Activated T-cell treated with anti-CD3 and anti-CD28 coated beads, Interleukin-2, amount 50 U/mL, for 24 hours (primary cell): ENCODE measurements around the gene TSPAN7.
A peak's percentile ranks its signal among the peaks of the same experiment; 100 is the strongest.

Experiments
- DNase-seq: peaks from one replicate; pipeline ENCODE4 v3.0.0-alpha.2; 2020
- H3K27ac Mint-ChIP-seq: 2 replicates; pipeline ENCODE4 v1.8.0; 2020; ENCODE audit warnings: mild to moderate bottlenecking, mixed read lengths
- H3K27me3 Mint-ChIP-seq: 2 replicates; pipeline ENCODE4 v1.8.0; 2020; ENCODE audit warnings: mixed read lengths
- H3K36me3 Mint-ChIP-seq: 2 replicates; pipeline ENCODE4 v1.8.0; 2020; ENCODE audit warnings: low read depth, mixed read lengths
- H3K4me1 Mint-ChIP-seq: 2 replicates; pipeline ENCODE4 v1.8.0; 2020; ENCODE audit warnings: low read depth, mixed read lengths
- H3K4me3 Mint-ChIP-seq: 2 replicates; pipeline ENCODE4 v1.8.0; 2020; ENCODE audit warnings: mild to moderate bottlenecking, moderate library complexity, mixed read lengths
- H3K9me3 Mint-ChIP-seq: 2 replicates; pipeline ENCODE4 v1.8.0; 2020; ENCODE audit warnings: mixed read lengths

Gene TSPAN7

DNA sequence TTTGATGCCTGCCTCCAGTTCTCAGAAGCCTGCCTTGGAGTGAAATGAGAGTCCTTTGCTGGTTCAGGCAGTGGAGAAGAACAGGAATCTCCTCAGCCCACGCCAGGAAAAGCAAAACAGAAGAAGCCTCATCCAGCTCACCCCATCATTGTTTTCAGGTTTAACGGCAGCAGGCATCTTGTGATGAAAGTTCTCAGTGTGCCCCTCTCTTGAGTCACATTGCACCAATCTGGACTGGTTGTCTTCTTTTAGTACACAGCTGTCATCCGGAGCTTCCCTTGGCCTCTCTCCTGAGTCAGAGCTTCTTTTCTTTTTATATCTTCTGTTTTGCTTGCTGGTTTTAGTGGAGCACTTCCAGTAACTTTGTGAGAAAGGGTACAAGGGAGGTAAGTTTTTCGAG lies 50.9 kb downstream of the TSPAN7 start:
- H3K36me3 Mint-ChIP-seq, result no peaks in the 10 kb centered on the region
- peaks cover 55% of the 10 kb centered on the region for H3K27me3 Mint-ChIP-seq
- no peak for DNase-seq
- H3K4me1 Mint-ChIP-seq, result no peaks in the 10 kb centered on the region
- no peak overlapping the region for H3K4me3 Mint-ChIP-seq
- H3K9me3 Mint-ChIP-seq, result no peaks in the 10 kb centered on the region
- H3K27ac Mint-ChIP-seq, result no peak overlapping the region

- Mint-ChIP-seq H3K27ac (no peak overlapping the region), H3K27me3 (peaks cover 57% of the 10 kb centered on the region), H3K4me1 (no peaks in the 10 kb centered on the region), H3K36me3 (no peaks in the 10 kb centered on the region), H3K9me3 (no peaks in the 10 kb centered on the region), H3K4me3 (no peak overlapping the region)
- DNase-seq, result no peak
Observed at GRCh38 chrX:38614485-38614884, 53.1 kb downstream of the TSPAN7 start.

GRCh38 chrX:38616904-38617303 lies 55.6 kb downstream of the TSPAN7 start:
- Mint-ChIP-seq H3K27ac (no peak overlapping the region), H3K27me3 (peaks cover 57% of the 10 kb centered on the region), H3K9me3 (no peaks in the 10 kb centered on the region), H3K4me1 (no peaks in the 10 kb centered on the region), H3K4me3 (no peak overlapping the region), H3K36me3 (no peaks in the 10 kb centered on the region)
- DNase-seq, result no peak

- peaks cover 63% of the 10 kb centered on the region for H3K27me3 Mint-ChIP-seq
- H3K9me3 Mint-ChIP-seq, result no peaks in the 10 kb centered on the region
- no peak overlapping the region for H3K4me3 Mint-ChIP-seq
- no peaks in the 10 kb centered on the region for H3K36me3 Mint-ChIP-seq
- no peak overlapping the region for H3K27ac Mint-ChIP-seq
- H3K4me1 Mint-ChIP-seq, result no peaks in the 10 kb centered on the region
- no peak for DNase-seq
Observed at GRCh38 chrX:38618180-38618579, 56.8 kb downstream of the TSPAN7 start.

- Mint-ChIP-seq H3K27ac (no peak overlapping the region), H3K4me1 (no peaks in the 10 kb centered on the region), H3K9me3 (no peaks in the 10 kb centered on the region), H3K27me3 (peaks cover 68% of the 10 kb centered on the region), H3K36me3 (no peaks in the 10 kb centered on the region), H3K4me3 (no peak overlapping the region)
- no peak for DNase-seq
Observed at GRCh38 chrX:38620623-38621022, 59.3 kb downstream of the TSPAN7 start.

DNA sequence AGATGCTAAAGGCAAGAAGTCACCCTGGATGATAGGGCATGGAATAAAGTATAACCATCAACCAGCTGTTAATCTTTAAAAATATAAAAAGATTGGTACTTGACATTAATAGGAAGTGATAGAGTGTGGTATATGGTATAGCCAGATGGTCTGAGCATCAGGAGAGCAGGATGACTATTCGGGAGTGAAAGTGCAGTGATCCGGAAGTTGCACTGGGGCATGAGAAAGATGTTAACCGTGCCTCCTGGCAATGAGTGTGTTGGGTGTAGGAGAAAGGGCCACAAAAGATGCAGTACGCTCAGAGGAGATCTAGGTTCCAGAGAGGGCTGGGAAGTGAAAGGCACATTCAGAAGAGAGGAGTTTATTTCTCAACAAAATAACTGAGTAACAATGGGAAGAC lies 65.0 kb downstream of the TSPAN7 start:
- Mint-ChIP-seq H3K4me3 (no peak overlapping the region), H3K27me3 (peaks cover 48% of the 10 kb centered on the region), H3K9me3 (no peaks in the 10 kb centered on the region), H3K36me3 (no peaks in the 10 kb centered on the region), H3K4me1 (no peaks in the 10 kb centered on the region), H3K27ac (no peak overlapping the region)
- DNase-seq, result no peak

DNA sequence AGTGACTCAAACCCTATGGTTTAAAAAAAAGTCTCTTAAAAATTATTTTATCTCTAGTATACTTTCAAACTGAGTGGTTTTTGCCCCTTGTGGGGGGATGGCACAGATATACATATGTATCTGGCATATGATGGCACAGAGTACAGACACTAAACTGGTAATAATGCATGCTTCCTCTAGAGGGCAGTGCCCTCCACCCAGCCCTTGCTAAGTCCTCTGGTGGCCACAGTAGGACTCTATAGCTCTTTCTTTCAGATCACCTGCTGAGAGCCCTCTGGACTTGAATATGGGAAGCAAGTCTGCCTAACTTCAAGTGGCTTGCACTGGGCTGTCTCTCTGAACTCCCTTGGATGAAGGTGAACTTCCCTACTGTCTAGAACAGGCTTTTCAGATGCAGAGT lies 66.3 kb downstream of the TSPAN7 start:
- Mint-ChIP-seq H3K27ac (no peak overlapping the region), H3K36me3 (no peaks in the 10 kb centered on the region), H3K27me3 (peaks cover 46% of the 10 kb centered on the region), H3K4me3 (no peak overlapping the region), H3K9me3 (no peaks in the 10 kb centered on the region), H3K4me1 (peaks cover 3% of the 10 kb centered on the region)
- peak; percentile 39 for DNase-seq

- H3K27me3 Mint-ChIP-seq, result peaks cover 38% of the 10 kb centered on the region
- no peak for DNase-seq
- no peak overlapping the region for H3K27ac Mint-ChIP-seq
- H3K4me3 Mint-ChIP-seq, result no peak overlapping the region
- H3K36me3 Mint-ChIP-seq, result no peaks in the 10 kb centered on the region
- peaks cover 3% of the 10 kb centered on the region for H3K4me1 Mint-ChIP-seq
- H3K9me3 Mint-ChIP-seq, result no peaks in the 10 kb centered on the region
Observed at GRCh38 chrX:38628587-38628986, 67.2 kb downstream of the TSPAN7 start.

DNA sequence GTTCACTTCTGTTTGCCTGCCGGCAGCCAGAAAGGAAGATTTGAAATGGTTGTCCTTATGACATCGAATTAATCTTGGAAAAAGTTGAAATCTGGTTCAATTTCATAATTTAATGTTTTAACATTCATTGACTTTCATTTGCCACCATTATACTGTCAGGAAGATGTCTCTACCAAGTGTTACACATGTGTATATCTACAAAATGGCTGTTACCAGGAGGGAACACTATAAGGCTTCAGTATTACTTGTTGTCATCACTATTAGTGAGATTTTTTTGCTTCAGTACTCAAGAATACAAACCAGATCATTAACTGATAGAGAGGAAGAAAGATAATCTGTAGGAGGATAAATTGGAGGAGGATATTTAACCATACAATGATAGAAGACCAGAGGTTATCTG lies 71.2 kb downstream of the TSPAN7 start:
- DNase-seq, result no peak
- Mint-ChIP-seq H3K4me3 (no peak overlapping the region), H3K27me3 (peaks cover 9% of the 10 kb centered on the region), H3K4me1 (peaks cover 3% of the 10 kb centered on the region), H3K36me3 (no peaks in the 10 kb centered on the region), H3K27ac (no peak overlapping the region), H3K9me3 (no peaks in the 10 kb centered on the region)

- DNase-seq, result no peak
- peaks cover 3% of the 10 kb centered on the region for H3K4me1 Mint-ChIP-seq
- H3K27ac Mint-ChIP-seq, result no peak overlapping the region
Observed at GRCh38 chrX:38634665-38635064, 73.3 kb downstream of the TSPAN7 start.

DNA sequence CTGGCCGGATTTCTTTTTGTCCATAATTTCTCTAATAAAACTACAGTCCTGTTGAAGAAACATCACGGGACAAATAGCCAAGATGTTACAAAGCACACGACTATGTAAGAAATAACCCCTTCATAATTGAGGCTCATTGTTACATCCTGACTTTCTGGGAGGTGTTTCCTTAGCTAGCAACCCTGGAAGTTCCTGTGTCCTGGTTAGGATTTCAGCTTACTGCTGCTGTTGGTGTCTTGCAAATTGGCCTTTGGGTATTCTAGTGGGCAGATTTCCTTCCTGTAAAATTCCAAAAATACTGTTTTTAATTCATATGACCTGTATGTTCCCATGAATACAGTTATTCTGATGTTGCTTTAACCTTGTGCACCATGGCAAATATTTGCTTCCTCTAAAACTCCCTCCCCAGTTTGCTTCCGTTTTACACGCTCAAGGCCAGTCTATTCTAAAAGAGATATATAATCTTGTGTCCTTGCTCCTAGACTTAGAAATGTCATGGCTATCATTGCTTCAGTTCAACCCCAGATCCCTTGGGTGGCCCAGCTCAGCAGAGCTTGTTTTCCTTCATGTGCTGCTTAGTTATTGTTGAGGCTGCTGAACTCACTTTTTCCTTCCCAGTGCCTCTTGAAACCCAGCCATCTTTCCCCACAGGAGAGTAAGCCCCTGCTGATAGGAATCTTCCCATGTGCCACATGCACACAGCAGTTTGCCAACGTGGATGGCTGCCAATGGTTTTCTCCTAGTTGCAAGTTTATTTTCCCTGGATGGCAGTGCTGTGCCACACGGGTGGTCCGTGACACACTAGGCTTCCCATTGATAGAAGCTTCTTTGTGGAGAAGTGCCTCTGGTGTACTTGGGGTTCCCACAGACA lies 75.8 kb downstream of the TSPAN7 start:
- H3K36me3 Mint-ChIP-seq, result no peaks in the 10 kb centered on the region
- no peaks in the 10 kb centered on the region for H3K9me3 Mint-ChIP-seq
- DNase-seq, result no peak
- no peak overlapping the region for H3K4me3 Mint-ChIP-seq
- H3K27me3 Mint-ChIP-seq, result peaks cover 29% of the 10 kb centered on the region
- no peak overlapping the region for H3K27ac Mint-ChIP-seq
- H3K4me1 Mint-ChIP-seq, result peaks cover 3% of the 10 kb centered on the region

More at GRCh38 chrX:38634665-38635064, 73.3 kb downstream of the TSPAN7 start:
- Mint-ChIP-seq H3K9me3 (no peaks in the 10 kb centered on the region), H3K36me3 (no peaks in the 10 kb centered on the region), H3K4me3 (no peak overlapping the region), H3K27me3 (peaks cover 17% of the 10 kb centered on the region)

DNA sequence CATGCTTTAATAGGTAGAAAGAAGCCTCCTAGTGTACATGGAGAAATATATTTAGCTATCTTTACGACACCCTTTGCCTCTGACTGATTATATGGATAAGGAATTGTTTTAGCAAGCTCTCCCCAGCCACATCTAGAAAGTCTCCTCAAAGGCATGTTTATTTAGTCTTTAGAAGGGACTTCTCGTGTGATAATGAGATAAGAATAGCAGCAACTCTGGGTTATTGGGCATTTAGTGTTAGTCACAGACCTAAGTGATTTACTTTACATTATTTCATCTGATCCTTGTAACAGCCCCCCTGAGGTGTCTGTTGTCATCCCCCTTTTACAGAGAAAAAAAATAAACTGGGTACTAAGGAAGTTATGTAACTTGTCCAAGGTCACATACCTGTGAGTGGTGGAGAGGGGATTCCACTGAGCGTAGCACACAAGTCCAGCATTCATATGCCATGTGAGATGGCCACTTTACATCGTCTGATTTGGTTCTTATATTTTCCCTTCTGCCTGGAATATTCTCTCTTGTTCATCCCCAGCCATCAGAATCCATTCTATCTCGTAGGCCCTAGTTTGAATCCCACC lies 77.7 kb downstream of the TSPAN7 start:
- Mint-ChIP-seq H3K36me3 (no peaks in the 10 kb centered on the region), H3K9me3 (no peaks in the 10 kb centered on the region), H3K4me3 (no peak overlapping the region), H3K27me3 (peaks cover 43% of the 10 kb centered on the region), H3K4me1 (no peaks in the 10 kb centered on the region), H3K27ac (no peak overlapping the region)
- no peak for DNase-seq

GRCh38 chrX:38639730-38640129 lies 78.4 kb downstream of the TSPAN7 start:
- DNase-seq, result no peak
- Mint-ChIP-seq H3K36me3 (no peaks in the 10 kb centered on the region), H3K9me3 (no peaks in the 10 kb centered on the region), H3K27ac (no peak overlapping the region), H3K27me3 (peaks cover 49% of the 10 kb centered on the region), H3K4me3 (no peak overlapping the region), H3K4me1 (no peaks in the 10 kb centered on the region)

DNA sequence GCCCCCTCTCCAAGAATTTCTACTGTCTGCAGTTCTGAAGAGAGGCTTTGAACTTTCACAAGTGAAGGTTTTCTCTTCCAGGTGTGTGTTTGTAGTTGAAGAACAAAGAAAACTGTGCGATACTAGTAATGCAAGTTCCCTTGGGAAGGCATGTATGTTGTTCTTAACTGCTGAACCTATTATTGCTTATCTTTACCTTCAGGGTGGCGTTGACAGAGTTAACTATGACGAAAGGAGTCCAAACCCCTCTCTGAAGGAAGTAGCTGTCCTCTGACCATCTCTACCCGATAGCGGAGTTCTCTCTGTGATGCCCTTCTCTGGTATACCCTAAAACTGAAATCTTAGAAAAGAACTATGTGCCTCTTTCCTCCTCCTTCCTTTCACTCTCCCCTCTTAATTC lies 79.9 kb downstream of the TSPAN7 start:
- Mint-ChIP-seq H3K4me1 (no peaks in the 10 kb centered on the region), H3K36me3 (no peaks in the 10 kb centered on the region), H3K9me3 (no peaks in the 10 kb centered on the region), H3K27ac (no peak overlapping the region), H3K27me3 (peaks cover 56% of the 10 kb centered on the region), H3K4me3 (no peak overlapping the region)
- no peak for DNase-seq

GRCh38 chrX:38643903-38644302 lies 82.6 kb downstream of the TSPAN7 start:
- H3K4me3 Mint-ChIP-seq, result no peak overlapping the region
- H3K4me1 Mint-ChIP-seq, result no peaks in the 10 kb centered on the region
- peaks cover 58% of the 10 kb centered on the region for H3K27me3 Mint-ChIP-seq
- no peaks in the 10 kb centered on the region for H3K9me3 Mint-ChIP-seq
- no peaks in the 10 kb centered on the region for H3K36me3 Mint-ChIP-seq
- H3K27ac Mint-ChIP-seq, result no peak overlapping the region
- no peak for DNase-seq
